ENCODE results near the gene COTL1.
A peak's percentile ranks its signal among the peaks of the same experiment; 100 is the strongest.
"Not testable (repeated sequence)": the region's sequence is repeated elsewhere in the genome, so short reads cannot be mapped to it uniquely, and the experiment has no call there.

COTL1 gene

GRCh38 chr16:84527532-84528269 lies 90.2 kb downstream of the COTL1 start:
- Mint-ChIP-seq H3K4me3 (no peak overlapping the region), H3K4me1 (ENCODE audit: low read depth) (peaks cover 22% of the 10 kb centered on the region), H3K27ac (no peak overlapping the region)

GRCh38 chr16:84526794-84527531 lies 90.9 kb downstream of the COTL1 start:
- Mint-ChIP-seq H3K27ac (no peak overlapping the region), H3K4me3 (no peak overlapping the region), H3K9me3 (peaks cover 26% of the 10 kb centered on the region), H3K36me3 (ENCODE audit: low read depth) (peaks cover 60% of the 10 kb centered on the region), H3K27me3 (ENCODE audit: low read depth) (no peaks in the 10 kb centered on the region), H3K4me1 (ENCODE audit: low read depth) (peaks cover 18% of the 10 kb centered on the region)

More at GRCh38 chr16:84527532-84528269, 90.2 kb downstream of the COTL1 start:
- Mint-ChIP-seq H3K9me3 (peaks cover 26% of the 10 kb centered on the region), H3K27me3 (ENCODE audit: low read depth) (no peaks in the 10 kb centered on the region), H3K36me3 (ENCODE audit: low read depth) (peaks cover 61% of the 10 kb centered on the region)

- H3K4me3 Mint-ChIP-seq; H3K27ac Mint-ChIP-seq; H3K27me3 Mint-ChIP-seq (ENCODE audit: low read depth): not testable (repeated sequence)
- Mint-ChIP-seq H3K36me3 (ENCODE audit: low read depth) (peaks cover 45% of the 10 kb centered on the region), H3K4me1 (ENCODE audit: low read depth) (peaks cover 20% of the 10 kb centered on the region), H3K9me3 (peaks cover 11% of the 10 kb centered on the region)
These were observed 92.8 kb downstream of the COTL1 start for GRCh38 chr16:84524941-84525581.

- peaks cover 5% of the 10 kb centered on the region for H3K9me3 Mint-ChIP-seq
- H3K4me3 Mint-ChIP-seq: no peak overlapping the region
- peaks cover 26% of the 10 kb centered on the region for H3K4me1 Mint-ChIP-seq (ENCODE audit: low read depth)
- H3K36me3 Mint-ChIP-seq (ENCODE audit: low read depth): peaks cover 40% of the 10 kb centered on the region
- H3K27ac Mint-ChIP-seq: peak overlapping the region; percentile 26
- H3K27me3 Mint-ChIP-seq (ENCODE audit: low read depth): no peaks in the 10 kb centered on the region
These were observed 93.4 kb downstream of the COTL1 start for GRCh38 chr16:84524346-84524920.

GRCh38 chr16:84521497-84521770 lies 96.4 kb downstream of the COTL1 start:
- Mint-ChIP-seq H3K36me3 (ENCODE audit: low read depth) (peaks cover 25% of the 10 kb centered on the region), H3K4me1 (ENCODE audit: low read depth) (peaks cover 41% of the 10 kb centered on the region), H3K27ac (peak overlapping the region; percentile 6), H3K9me3 (no peaks in the 10 kb centered on the region), H3K27me3 (ENCODE audit: low read depth) (no peaks in the 10 kb centered on the region), H3K4me3 (no peak overlapping the region)

- Mint-ChIP-seq H3K4me1 (ENCODE audit: low read depth) (peaks cover 45% of the 10 kb centered on the region), H3K9me3 (no peaks in the 10 kb centered on the region), H3K36me3 (ENCODE audit: low read depth) (peaks cover 27% of the 10 kb centered on the region), H3K27ac (peak overlapping the region; percentile 88), H3K4me3 (peak overlapping the region; percentile 16), H3K27me3 (ENCODE audit: low read depth) (no peaks in the 10 kb centered on the region)
These were observed 97.0 kb downstream of the COTL1 start for GRCh38 chr16:84520725-84521496.

GRCh38 chr16:84519855-84520254 lies 98.0 kb downstream of the COTL1 start:
- Mint-ChIP-seq H3K27ac (peak overlapping the region; percentile 88), H3K27me3 (ENCODE audit: low read depth) (no peaks in the 10 kb centered on the region), H3K36me3 (ENCODE audit: low read depth) (peaks cover 29% of the 10 kb centered on the region), H3K4me3 (peak overlapping the region; percentile 51), H3K9me3 (no peaks in the 10 kb centered on the region), H3K4me1 (ENCODE audit: low read depth) (peaks cover 53% of the 10 kb centered on the region)

- Mint-ChIP-seq H3K27ac (peak overlapping the region; percentile 88), H3K4me3 (peak overlapping the region; percentile 54), H3K9me3 (no peaks in the 10 kb centered on the region), H3K4me1 (ENCODE audit: low read depth) (peaks cover 63% of the 10 kb centered on the region), H3K36me3 (ENCODE audit: low read depth) (peaks cover 33% of the 10 kb centered on the region), H3K27me3 (ENCODE audit: low read depth) (no peaks in the 10 kb centered on the region)
These were observed 99.0 kb downstream of the COTL1 start for GRCh38 chr16:84518804-84519341.

- Mint-ChIP-seq H3K4me3 (peak overlapping the region; percentile 19), H3K27ac (peak overlapping the region; percentile 88), H3K36me3 (ENCODE audit: low read depth) (peaks cover 37% of the 10 kb centered on the region)
These were observed 99.7 kb downstream of the COTL1 start for GRCh38 chr16:84518220-84518619.

GRCh38 chr16:84517366-84517765 lies 100.5 kb downstream of the COTL1 start:
- Mint-ChIP-seq H3K4me3 (no peak overlapping the region), H3K9me3 (no peaks in the 10 kb centered on the region), H3K27me3 (ENCODE audit: low read depth) (no peaks in the 10 kb centered on the region), H3K27ac (peak overlapping the region; percentile 88), H3K36me3 (ENCODE audit: low read depth) (peaks cover 32% of the 10 kb centered on the region), H3K4me1 (ENCODE audit: low read depth) (peaks cover 70% of the 10 kb centered on the region)

More at GRCh38 chr16:84518220-84518619, 99.7 kb downstream of the COTL1 start:
- H3K4me1 Mint-ChIP-seq (ENCODE audit: low read depth): peaks cover 69% of the 10 kb centered on the region
- H3K9me3 Mint-ChIP-seq; H3K27me3 Mint-ChIP-seq (ENCODE audit: low read depth): not testable (repeated sequence)
